Right cardiac atrium (tissue), 5 donors: ENCODE results near the gene SH3PXD2A. TPM values are rescaled to one million over a fixed set of nuclear protein-coding genes. Genes with fewer than 3 reads are reported as not detected.
"Not testable (repeated sequence)": the region's sequence is repeated elsewhere in the genome, so short reads cannot be mapped to it uniquely, and the experiment has no call there.

Experiments
- ATAC-seq, 2 donors: fragments of 200-7000 bp; cut with Tn5 transposase; one replicate each; pipeline versions ENCODE4 v1.8.0 to v1.9.1; 2020; ENCODE audit warnings: moderate library complexity in 2 of 2, mild to moderate bottlenecking in 1 of 2
- DNase-seq, 3 donors: peaks; one replicate each; pipeline ENCODE4 v3.0.0-alpha.2; 2020
- H3K27ac ChIP-seq: one replicate; pipeline ENCODE4 v1.5.1; 2013; ENCODE audit warnings: mild to moderate bottlenecking, low read length, control low read depth, moderate library complexity
- H3K27me3 ChIP-seq: one replicate; pipeline ENCODE4 v1.6.1; 2013; ENCODE audit not compliant: control insufficient read depth, insufficient read depth
- H3K4me1 ChIP-seq: one replicate; pipeline ENCODE4 v1.6.1; 2013; ENCODE audit warnings: low read length; ENCODE audit not compliant: control insufficient read depth, insufficient read depth
- H3K4me3 ChIP-seq: one replicate; pipeline ENCODE4 v1.5.1; 2013; ENCODE audit warnings: low read length, control low read depth
- H3K9me3 ChIP-seq: one replicate; pipeline ENCODE4 v1.6.1; 2013; ENCODE audit warnings: low read length; ENCODE audit not compliant: control insufficient read depth
- WGBS: extraction: QIAGEN DNeasy Blood & Tissue Kit; methylation state at CpG from one replicate; pipeline ENCODE4 v1.1.7; 2013; 5-methylcytosine and 5-hydroxymethylcytosine counted together
- intact Hi-C, 4 donors: fragments of 100-400 bp; cut with DNase I; formaldehyde crosslinking; loops; one replicate each; pipeline versions ENCODE4 v1.11.0 to v1.14.0; 2022 to 2023
- polyA plus RNA-seq: library from polyadenylated mRNA; stranded (reverse); fragments of 200-250 nt; gene quantifications from one replicate; pipeline ENCODE4 v1.2.3, GENCODE V29; 2013
- total RNA-seq, 4 donors: library from RNA; stranded (reverse); fragmentation: NEBNext Ultra II Directional; extraction: Animal tissue kit (Norgen Biotek cat#: 25700); gene quantifications; one replicate each; pipeline ENCODE4 v1.2.1, GENCODE V29; 2021
- donor health status: healthy with polysubstance abuse.
- donor health status: DM: no; HTN: yes; CAD: no.
- donor health status: DM: no; HTN: no; CAD: no.
- donor health status: DM: no; HTN: yes; CAD: no; lungs with severe emphysema.
- donor health status: DM: yes; HTN: yes; CAD: no.

The SH3PXD2A gene
- total and polyA plus RNA-seq, 5 donors: 13.5 to 31.7 (median 30.9) TPM

GRCh38 chr10:103614306-103615158 lies 240.8 kb downstream of the SH3PXD2A start:
- H3K9me3 ChIP-seq: no peaks in the 10 kb centered on the region
- H3K4me3 ChIP-seq: no peak overlapping the region
- intact Hi-C loops: no loop called here
- DNase-seq (peak in 2 of 3 donors; percentile 52 to 64), ATAC-seq (no peak)
- no peaks in the 10 kb centered on the region for H3K27me3 ChIP-seq
- 52% methylated on average over 14 of the region's 14 CpGs for WGBS
- peaks cover 26% of the 10 kb centered on the region for H3K4me1 ChIP-seq
- H3K27ac ChIP-seq: peak overlapping the region; percentile 9

- ATAC-seq (no peak), DNase-seq (no peak)
- H3K4me3 ChIP-seq: no peak overlapping the region
- WGBS: 97% methylated on average over 2 of the region's 2 CpGs
- no peak overlapping the region for H3K27ac ChIP-seq
- H3K4me1 ChIP-seq: peaks cover 23% of the 10 kb centered on the region
- no peaks in the 10 kb centered on the region for H3K9me3 ChIP-seq
- H3K27me3 ChIP-seq: no peaks in the 10 kb centered on the region
- intact Hi-C loops: no loop called here
These were observed 241.8 kb downstream of the SH3PXD2A start for GRCh38 chr10:103613616-103614015.

DNA sequence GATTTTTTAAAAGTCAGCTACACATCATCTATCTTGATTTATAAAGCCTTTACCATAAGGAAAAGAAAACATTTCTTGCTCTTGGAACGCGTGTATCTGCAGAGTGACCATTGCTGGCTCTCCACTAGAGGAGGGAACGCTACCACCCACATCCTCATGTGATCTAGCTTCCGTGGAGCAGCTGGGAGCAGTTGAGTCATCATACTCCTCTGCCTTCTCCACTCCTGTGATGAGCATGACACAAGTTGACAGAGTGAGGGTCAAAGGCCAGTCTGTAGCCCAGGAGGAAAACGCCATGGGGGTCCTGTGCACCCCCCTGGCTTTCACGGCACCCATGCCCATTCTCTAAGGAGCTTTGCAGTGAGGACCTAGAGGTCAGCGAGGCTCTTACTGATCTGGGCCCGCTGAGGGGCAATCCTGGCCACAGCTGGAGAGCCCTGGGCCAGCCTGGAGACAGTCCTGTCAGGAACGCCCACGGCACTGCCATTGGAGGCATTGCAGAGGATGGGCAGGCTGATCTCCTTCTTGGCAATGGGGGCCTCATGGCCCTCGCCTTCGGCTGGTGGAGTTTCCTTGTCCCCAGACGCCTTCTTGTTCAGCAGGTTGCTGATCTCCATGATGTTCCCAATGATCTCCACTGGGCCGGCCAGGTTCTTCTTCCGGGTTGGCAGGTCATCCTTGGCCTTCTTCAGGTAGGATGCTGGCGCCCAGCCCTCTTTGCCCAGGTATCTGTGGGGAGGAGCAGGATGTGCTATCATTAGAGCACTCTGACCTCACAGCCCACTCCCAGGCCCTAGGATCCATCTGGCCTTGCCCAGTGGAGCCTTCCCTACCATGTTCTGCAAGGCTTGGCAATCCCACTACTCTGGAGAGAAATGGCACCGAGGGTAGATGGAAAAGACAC lies 242.7 kb downstream of the SH3PXD2A start:
- no peak overlapping the region for H3K27ac ChIP-seq
- ATAC-seq: peak in 1 of 2 donors; percentile 11
- H3K27me3 ChIP-seq: no peaks in the 10 kb centered on the region
- H3K9me3 ChIP-seq: no peaks in the 10 kb centered on the region
- intact Hi-C loops: no loop called here
- H3K4me1 ChIP-seq: peaks cover 15% of the 10 kb centered on the region
- DNase-seq: peak in 2 of 3 donors; percentile 54 to 60
- WGBS: 82% methylated on average over 17 of the region's 17 CpGs
- no peak overlapping the region for H3K4me3 ChIP-seq

GRCh38 chr10:103610921-103611511 lies 244.4 kb downstream of the SH3PXD2A start:
- Histone ChIP-seq H3K27me3 (no peaks in the 10 kb centered on the region), H3K4me1 (peaks cover 4% of the 10 kb centered on the region), H3K4me3 (no peak overlapping the region), H3K27ac (no peak overlapping the region), H3K9me3 (no peaks in the 10 kb centered on the region)
- intact Hi-C loops: no loop called here
- 76% methylated on average over 9 of the region's 9 CpGs for WGBS
- DNase-seq: peak in 2 of 3 donors; percentile 28
- no peak for ATAC-seq

DNA sequence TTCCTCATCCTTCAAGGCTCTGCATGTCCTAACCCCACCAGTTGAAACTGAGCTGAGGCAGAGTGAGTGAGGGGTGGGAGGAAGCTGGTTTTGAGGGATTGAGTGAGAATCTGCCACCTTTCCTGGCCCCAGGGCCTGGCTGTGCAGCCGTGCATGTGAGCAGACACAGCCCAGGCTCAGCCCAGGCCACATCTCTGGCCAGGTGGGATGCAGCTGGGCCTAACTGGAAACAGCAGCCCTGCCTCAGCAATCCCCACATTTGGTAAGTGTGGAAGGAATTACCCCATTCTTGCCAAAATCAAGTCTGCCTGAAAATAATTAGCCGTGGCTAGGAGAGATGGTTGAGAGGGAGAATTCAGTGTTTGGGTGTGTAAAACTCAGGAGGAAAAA lies 245.3 kb downstream of the SH3PXD2A start:
- DNase-seq: peak in 2 of 3 donors; percentile 10 to 30
- Histone ChIP-seq H3K4me3 (no peak overlapping the region), H3K27ac (no peak overlapping the region), H3K9me3 (no peaks in the 10 kb centered on the region), H3K27me3 (no peaks in the 10 kb centered on the region), H3K4me1 (peaks cover 2% of the 10 kb centered on the region)
- WGBS: 71% methylated on average over 2 of the region's 2 CpGs
- intact Hi-C loops: no loop called here
- ATAC-seq: no peak

GRCh38 chr10:103609231-103610082 lies 245.9 kb downstream of the SH3PXD2A start:
- H3K9me3 ChIP-seq: no peaks in the 10 kb centered on the region
- intact Hi-C loops: no loop called here
- no peak overlapping the region for H3K4me3 ChIP-seq
- DNase-seq (peak in 2 of 3 donors; percentile 2 to 5), ATAC-seq (no peak)
- no peak overlapping the region for H3K27ac ChIP-seq
- no peaks in the 10 kb centered on the region for H3K27me3 ChIP-seq
- no peaks in the 10 kb centered on the region for H3K4me1 ChIP-seq
- WGBS: 93% methylated on average over 8 of the region's 8 CpGs

GRCh38 chr10:103608056-103608455 lies 247.3 kb downstream of the SH3PXD2A start:
- peak in 2 of 3 donors; percentile 15 to 24 for DNase-seq
- WGBS: 83% methylated on average over 11 of the region's 11 CpGs
- H3K9me3 ChIP-seq, ATAC-seq, intact Hi-C loops, H3K4me3 ChIP-seq, H3K27ac ChIP-seq, H3K4me1 ChIP-seq, H3K27me3 ChIP-seq: not testable (repeated sequence)

- ATAC-seq, H3K4me1 ChIP-seq, H3K27ac ChIP-seq, H3K9me3 ChIP-seq, intact Hi-C loops, H3K4me3 ChIP-seq, H3K27me3 ChIP-seq: not testable (repeated sequence)
- 96% methylated on average over 29 of the region's 32 CpGs for WGBS
- DNase-seq: peak in 2 of 3 donors; percentile 26 to 49
These were observed 248.3 kb downstream of the SH3PXD2A start for GRCh38 chr10:103607051-103607450.

DNA sequence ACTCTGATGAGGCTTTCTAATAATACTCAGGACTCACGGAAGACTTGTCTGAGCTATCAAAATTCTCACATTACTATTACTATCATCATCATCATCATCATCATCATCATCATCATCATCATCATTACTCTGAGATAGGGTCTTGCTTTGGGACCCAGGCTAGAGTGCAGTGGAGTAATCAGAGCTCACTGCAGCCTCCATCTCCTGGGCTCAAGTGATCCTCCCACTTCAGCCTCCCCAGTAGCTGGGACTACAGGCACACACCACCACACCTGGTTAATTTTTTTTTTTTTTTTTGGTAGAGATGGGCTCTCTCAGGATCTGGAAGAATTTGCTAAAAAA lies 249.3 kb downstream of the SH3PXD2A start:
- peak in 1 of 3 donors; percentile 7 for DNase-seq
- H3K4me1 ChIP-seq, intact Hi-C loops, ATAC-seq, H3K9me3 ChIP-seq, H3K4me3 ChIP-seq, H3K27ac ChIP-seq, H3K27me3 ChIP-seq: not testable (repeated sequence)
- 62% methylated on average over 1 of the region's 1 CpG for WGBS

- DNase-seq (peak; percentile 50 to 70 (median 68)), ATAC-seq (peak in 1 of 2 donors; percentile 52)
- Histone ChIP-seq H3K4me1 (no peaks in the 10 kb centered on the region), H3K9me3 (no peaks in the 10 kb centered on the region), H3K4me3 (no peak overlapping the region), H3K27me3 (no peaks in the 10 kb centered on the region), H3K27ac (no peak overlapping the region)
- intact Hi-C loops: loop anchor here in 1 of 4 donors (2.0 kb wide), 1 partner anchor 81 kb away; no protein-coding TSS in a partner anchor
- 53% methylated on average over 12 of the region's 12 CpGs for WGBS
These were observed 249.8 kb downstream of the SH3PXD2A start for GRCh38 chr10:103605359-103606096.
